Uterus (tissue), 4 donors: ENCODE results near the gene ZNF319. TPM values are rescaled to one million over a fixed set of nuclear protein-coding genes. Genes with fewer than 3 reads are reported as not detected.

Experiments
- DNase-seq, 2 donors: peaks; one replicate each; pipeline ENCODE4 v3.0.0-alpha.2; 2019 to 2020
- H3K27ac ChIP-seq, 2 donors: fragments of 200-600 bp; sonication (generic); 1 replicate in 1 of 2; 2 replicates in 1 of 2; pipeline ENCODE4 v1.5.1; 2016 to 2018
- H3K27me3 ChIP-seq, 2 donors: fragments of 200-600 bp; sonication (generic); one replicate each; pipeline ENCODE4 v1.5.1; 2018 to 2019; ENCODE audit warnings: control low read depth in 1 of 2
- H3K36me3 ChIP-seq, 2 donors: fragments of 200-600 bp; sonication (generic); one replicate each; pipeline ENCODE4 v1.5.1; 2019; ENCODE audit warnings: control low read depth in 1 of 2
- H3K4me1 ChIP-seq, 2 donors: fragments of 200-600 bp; sonication (generic); one replicate each; pipeline ENCODE4 v1.5.1; 2018 to 2019; ENCODE audit warnings: control low read depth in 1 of 2
- H3K4me3 ChIP-seq, 2 donors: fragments of 200-600 bp; sonication (generic); 1 replicate in 1 of 2; 2 replicates in 1 of 2; pipeline ENCODE4 v1.5.1; 2018 to 2019; ENCODE audit warnings: mild to moderate bottlenecking in 1 of 2
- H3K9me3 ChIP-seq, 2 donors: fragments of 200-600 bp; sonication (generic); one replicate each; pipeline ENCODE4 v1.5.1; 2019; ENCODE audit warnings: control low read depth in 1 of 2
- CTCF ChIP-seq, 4 experiments: fragments of 200-600 bp in 2 of 4; fragments of 450-650 bp in 2 of 4; sonication (generic) in 2 of 4; IDR thresholded peaks; one replicate each; pipeline ENCODE4 v1.5.1; 2016 to 2019; ENCODE audit warnings: antibody characterized with exemption in 4 of 4, mild to moderate bottlenecking in 2 of 4, moderate library complexity in 1 of 4
- POLR2A ChIP-seq, 2 donors: fragments of 450-650 bp; IDR thresholded peaks; one replicate each; pipeline ENCODE4 v1.6.1; 2016; ENCODE audit warnings: antibody characterized with exemption in 2 of 2, mild to moderate bottlenecking in 1 of 2, moderate library complexity in 1 of 2
- intact Hi-C: fragments of 100-400 bp; cut with DNase I; formaldehyde crosslinking; loops from one replicate; pipeline ENCODE4 v1.15.1; 2023; ENCODE audit warnings: low total_unique reads
- total RNA-seq, 4 donors: library from RNA; depleted of rRNA in 3 of 4; stranded (reverse); fragments of >200 nt in 3 of 4; gene quantifications; one replicate each; pipeline versions ENCODE4 v1.1.0 to v1.2.4, GENCODE V29; 2014 to 2023
- donor health status: DM: yes; HTN: yes; CAD: no.

Gene ZNF319
- total RNA-seq, 4 donors from 2014 or later = 5.4 to 11.5 (median 6.9) TPM

GRCh38 chr16:58022601-58023371, 22.3 kb upstream of the ZNF319 start:
- peak; percentile 72 to 82 for DNase-seq
- H3K9me3 ChIP-seq = no peaks in the 10 kb centered on the region
- H3K36me3 ChIP-seq = no peaks in the 10 kb centered on the region
- TF ChIP-seq POLR2A (IDR thresholded peaks at IDR 0.05) (no peak), CTCF (IDR thresholded peaks at IDR 0.05) (no peak)
- H3K27me3 ChIP-seq = no peaks in the 10 kb centered on the region
- intact Hi-C loops = loop anchor here (5.0 kb wide), 1 partner anchor 105 kb away; the partner anchor contains the start of gene CFAP20
- no peak overlapping the region for H3K4me3 ChIP-seq
- peaks cover 0 to 12% of the 10 kb centered on the region in 2 donors for H3K4me1 ChIP-seq
- H3K27ac ChIP-seq = peak overlapping the region; percentile 31 to 55

DNA sequence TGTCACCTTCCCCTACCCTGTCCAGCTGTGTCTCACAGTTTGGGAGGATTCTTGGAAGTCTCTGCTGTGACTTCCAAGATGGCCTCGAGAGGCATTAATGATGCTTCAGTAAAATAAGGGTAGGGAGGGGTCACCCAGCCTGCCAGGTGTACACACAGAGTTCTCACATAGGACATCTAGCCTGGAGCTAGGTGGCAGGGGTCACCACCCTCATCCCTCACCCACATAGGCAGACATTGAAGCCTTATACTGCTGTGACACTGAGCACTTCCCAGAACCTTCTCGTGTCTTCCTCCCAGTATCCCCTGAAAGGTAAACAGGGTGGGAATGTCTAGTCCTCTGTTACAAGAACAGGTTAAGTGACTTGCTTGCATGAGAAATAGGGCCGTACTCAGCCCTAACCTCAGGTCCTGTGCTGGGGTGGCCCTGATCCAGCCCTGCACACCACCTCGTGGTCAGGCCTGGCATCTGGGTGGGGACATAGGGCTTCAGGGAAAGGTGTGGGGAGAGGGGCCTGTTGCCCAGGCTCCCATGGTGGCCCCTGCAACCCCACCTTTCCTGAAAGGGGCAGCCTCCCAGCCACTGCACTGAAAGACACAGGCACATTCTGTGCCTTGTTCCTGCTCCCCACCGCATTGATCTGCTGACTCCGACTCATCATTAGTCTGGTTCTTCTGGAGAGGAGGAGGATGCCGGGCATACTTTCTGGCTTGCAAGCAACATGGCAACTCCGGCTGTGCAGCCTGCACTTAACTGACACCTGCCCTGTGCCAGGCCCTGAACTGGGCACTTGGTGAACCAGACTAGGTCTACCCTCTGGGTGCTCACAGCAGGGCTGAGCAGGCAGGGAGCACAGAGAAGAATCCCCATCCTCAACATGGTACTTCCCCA, 21.4 kb upstream of the ZNF319 start:
- peak overlapping the region in 1 of 2 donors; percentile 10 for H3K27ac ChIP-seq
- H3K9me3 ChIP-seq = no peaks in the 10 kb centered on the region
- TF ChIP-seq CTCF (IDR thresholded peaks at IDR 0.05) (no peak), POLR2A (IDR thresholded peaks at IDR 0.05) (no peak)
- H3K4me3 ChIP-seq = no peak overlapping the region
- H3K36me3 ChIP-seq = no peaks in the 10 kb centered on the region
- no peak for DNase-seq
- intact Hi-C loops = loop anchor here (5.0 kb wide), 1 partner anchor 105 kb away; the partner anchor contains the start of gene CFAP20
- peaks cover 0 to 12% of the 10 kb centered on the region in 2 donors for H3K4me1 ChIP-seq
- no peaks in the 10 kb centered on the region for H3K27me3 ChIP-seq

- no peaks in the 10 kb centered on the region for H3K9me3 ChIP-seq
- H3K27ac ChIP-seq = no peak overlapping the region
These were observed 20.4 kb upstream of the ZNF319 start for GRCh38 chr16:58020628-58021521.

More at GRCh38 chr16:58020628-58021521, 20.4 kb upstream of the ZNF319 start:
- peak; percentile 54 to 66 for DNase-seq
- no peaks in the 10 kb centered on the region for H3K36me3 ChIP-seq
- TF ChIP-seq POLR2A (IDR thresholded peaks at IDR 0.05) (no peak), CTCF (IDR thresholded peaks at IDR 0.05) (peak; percentile 71 to 79 (median 74))
- intact Hi-C loops = loop anchor here (5.0 kb wide), 1 partner anchor 106 kb away; the partner anchor contains the start of gene CFAP20
- peaks cover 0 to 12% of the 10 kb centered on the region in 2 donors for H3K4me1 ChIP-seq
- no peaks in the 10 kb centered on the region for H3K27me3 ChIP-seq
- H3K4me3 ChIP-seq = no peak overlapping the region
